ENCODE data around the gene ACAA2.

ACAA2 gene

GRCh38 chr18:49843778-49844625 is 30.7 kb upstream of the ACAA2 start:
- H3K27ac ChIP-seq = no peak overlapping the region

GRCh38 chr18:49843131-49843530 is 29.8 kb upstream of the ACAA2 start:
- H3K27ac ChIP-seq = no peak overlapping the region
- TF ChIP-seq CTCF (conservative IDR thresholded peaks at IDR 0.05) = no peak

More at GRCh38 chr18:49843778-49844625, 30.7 kb upstream of the ACAA2 start:
- TF ChIP-seq CTCF (conservative IDR thresholded peaks at IDR 0.05) = no peak

DNA sequence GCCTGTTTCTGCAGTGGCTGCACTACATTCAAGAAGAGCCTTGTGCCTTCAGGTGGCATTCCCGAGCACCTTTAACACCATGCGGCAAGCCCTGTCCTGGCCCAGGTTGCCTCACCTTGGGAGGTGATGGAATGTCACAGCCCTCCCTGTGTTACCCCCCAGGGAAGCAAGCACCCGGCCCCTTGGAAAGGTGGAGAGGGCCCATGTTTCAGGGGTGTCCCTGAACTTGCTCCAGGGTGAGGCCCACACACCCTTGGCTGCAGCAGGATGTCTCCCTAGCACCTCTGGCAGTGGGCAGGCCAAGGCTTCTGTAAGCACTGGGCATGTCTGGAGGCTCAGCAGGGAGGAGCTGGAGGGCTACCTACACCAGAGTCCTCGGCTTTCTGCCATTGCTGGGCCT is 29.3 kb upstream of the ACAA2 start:
- H3K27ac ChIP-seq = no peak overlapping the region
- TF ChIP-seq CTCF (conservative IDR thresholded peaks at IDR 0.05) = no peak

DNA sequence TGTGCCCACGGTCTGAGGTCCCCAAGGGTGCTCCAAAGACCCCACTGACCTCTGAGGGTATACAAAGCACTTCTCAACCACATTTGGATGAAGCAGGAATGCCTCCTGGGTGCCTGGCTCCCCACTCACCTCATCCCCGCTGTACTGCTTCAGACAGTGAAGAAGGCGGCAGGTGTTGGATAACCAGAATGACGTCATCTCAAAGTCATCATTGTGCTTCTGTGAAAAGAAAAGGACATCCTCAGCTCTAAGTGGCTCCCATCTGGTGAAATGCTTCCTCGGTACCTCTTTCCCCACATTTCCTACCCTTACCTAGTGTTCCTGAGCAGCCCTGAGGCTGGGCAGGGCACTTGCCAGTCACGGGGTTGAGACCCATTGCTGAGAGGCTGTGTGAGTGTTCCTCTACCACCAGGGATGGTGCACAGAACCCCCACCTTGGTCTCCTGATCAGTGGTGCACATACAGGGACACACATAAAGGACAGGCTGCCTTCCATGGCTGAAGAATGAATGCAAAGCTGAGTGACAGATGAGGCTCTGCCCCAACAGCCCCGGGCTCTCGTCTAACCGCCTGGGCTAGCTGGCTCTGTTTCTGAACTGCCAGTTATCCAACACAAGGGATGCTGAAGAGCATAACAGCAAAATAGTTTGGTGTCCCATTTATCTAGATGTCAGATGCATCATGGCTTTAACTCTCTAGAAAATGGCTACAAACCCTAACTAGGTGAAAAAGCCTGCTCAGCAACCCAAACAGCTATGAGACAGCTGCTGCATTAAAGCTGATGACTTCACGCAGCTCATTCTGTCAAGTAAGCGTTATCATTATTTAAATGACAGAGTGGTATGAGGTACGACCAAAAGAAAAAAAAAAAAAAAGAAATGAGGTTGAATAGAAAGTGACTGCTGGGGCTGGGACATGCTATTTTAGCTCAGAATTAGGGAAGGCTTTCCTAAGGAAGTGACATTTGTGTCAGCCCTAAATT is 28.2 kb upstream of the ACAA2 start:
- H3K27ac ChIP-seq = no peak overlapping the region
- TF ChIP-seq CTCF (conservative IDR thresholded peaks at IDR 0.05) = no peak

GRCh38 chr18:49839012-49839411 is 25.7 kb upstream of the ACAA2 start:
- no peak overlapping the region for H3K27ac ChIP-seq
- TF ChIP-seq CTCF (conservative IDR thresholded peaks at IDR 0.05) = no peak

- no peak overlapping the region for H3K27ac ChIP-seq
Measured at GRCh38 chr18:49838381-49838780, 25.0 kb upstream of the ACAA2 start.

More at GRCh38 chr18:49838381-49838780, 25.0 kb upstream of the ACAA2 start:
- TF ChIP-seq CTCF (conservative IDR thresholded peaks at IDR 0.05) = no peak

Measured in VCaP (cell line).